HL-60 (cell line): ENCODE measurements around the gene KIF22.

ENCODE experiments used
- DNase-seq, 2 experiments: peaks; one replicate each; pipeline ENCODE4 v3.0.0-alpha.2; 2010 to 2020; ENCODE audit warnings: low read depth in 1 of 2, low spot score in 1 of 2
- H3K27ac ChIP-seq: fragments of 250-450 bp; sonication (Bioruptor Pico); replicated peaks from 2 replicates; pipeline ENCODE4 v1.5.1; 2020; ENCODE audit warnings: mild to moderate bottlenecking, moderate library complexity
- H3K27me3 ChIP-seq: fragments of 250-450 bp; sonication (Bioruptor Pico); 2 replicates; pipeline ENCODE4 v1.5.1; 2021; ENCODE audit warnings: mild to moderate bottlenecking, moderate library complexity; ENCODE audit not compliant: insufficient read depth, poor library complexity, severe bottlenecking
- H3K4me3 ChIP-seq: replicated peaks from 2 replicates; pipeline ENCODE4 v1.5.1; 2011; ENCODE audit warnings: mild to moderate bottlenecking, control low read depth, low read length; ENCODE audit not compliant: insufficient read depth
- GABPA ChIP-seq: IDR thresholded peaks from 2 replicates; pipeline ENCODE4 v1.6.1; 2012; ENCODE audit warnings: low read depth
- POLR2AphosphoS5 ChIP-seq: IDR thresholded peaks from 2 replicates; pipeline ENCODE4 v1.6.1; 2012; ENCODE audit warnings: low read depth
- REST ChIP-seq: IDR thresholded peaks from 2 replicates; pipeline ENCODE4 v1.6.1; 2012; ENCODE audit warnings: low read depth; ENCODE audit not compliant: insufficient replicate concordance
- SPI1 ChIP-seq: IDR thresholded peaks from 2 replicates; pipeline ENCODE4 v1.6.1; 2012; ENCODE audit warnings: low read depth, mild to moderate bottlenecking, borderline replicate concordance
- TF ChIP-seq, protein P1 (sequence below): IDR thresholded peaks from one replicate; pipeline ENCODE4 v1.5.1; 2011; ENCODE audit warnings: low read length, control low read depth, inconsistent platforms; ENCODE audit not compliant: insufficient read depth

The KIF22 gene

DNA sequence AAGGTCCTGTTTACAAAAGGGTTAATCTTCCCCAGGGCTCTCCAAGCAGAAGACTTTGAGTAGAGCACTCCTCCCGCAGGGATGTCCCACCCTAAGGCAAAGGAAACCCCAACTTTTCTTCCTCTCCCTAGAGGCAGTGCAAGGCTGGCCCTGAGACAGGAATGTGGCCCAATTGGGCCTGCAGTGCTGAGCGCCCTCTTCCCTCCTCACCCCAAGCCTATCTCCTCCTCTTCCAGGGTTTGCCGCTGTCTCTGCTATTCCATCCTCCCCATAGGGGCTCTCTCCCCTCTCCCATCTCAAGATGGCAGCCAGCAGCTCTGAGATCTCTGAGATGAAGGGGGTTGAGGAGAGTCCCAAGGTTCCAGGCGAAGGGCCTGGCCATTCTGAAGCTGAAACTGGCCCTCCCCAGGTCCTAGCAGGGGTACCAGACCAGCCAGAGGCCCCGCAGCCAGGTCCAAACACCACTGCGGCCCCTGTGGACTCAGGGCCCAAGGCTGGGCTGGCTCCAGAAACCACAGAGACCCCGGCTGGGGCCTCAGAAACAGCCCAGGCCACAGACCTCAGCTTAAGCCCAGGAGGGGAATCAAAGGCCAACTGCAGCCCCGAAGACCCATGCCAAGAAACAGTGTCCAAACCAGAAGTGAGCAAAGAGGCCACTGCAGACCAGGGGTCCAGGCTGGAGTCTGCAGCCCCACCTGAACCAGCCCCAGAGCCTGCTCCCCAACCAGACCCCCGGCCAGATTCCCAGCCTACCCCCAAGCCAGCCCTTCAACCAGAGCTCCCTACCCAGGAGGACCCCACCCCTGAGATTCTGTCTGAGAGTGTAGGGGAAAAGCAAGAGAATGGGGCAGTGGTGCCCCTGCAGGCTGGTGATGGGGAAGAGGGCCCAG lies 22.4 kb downstream of the KIF22 start:
- no peak overlapping the region for H3K27ac ChIP-seq
- no peak overlapping the region for H3K4me3 ChIP-seq
- no peaks in the 10 kb centered on the region for H3K27me3 ChIP-seq
- TF ChIP-seq, protein P1, sequence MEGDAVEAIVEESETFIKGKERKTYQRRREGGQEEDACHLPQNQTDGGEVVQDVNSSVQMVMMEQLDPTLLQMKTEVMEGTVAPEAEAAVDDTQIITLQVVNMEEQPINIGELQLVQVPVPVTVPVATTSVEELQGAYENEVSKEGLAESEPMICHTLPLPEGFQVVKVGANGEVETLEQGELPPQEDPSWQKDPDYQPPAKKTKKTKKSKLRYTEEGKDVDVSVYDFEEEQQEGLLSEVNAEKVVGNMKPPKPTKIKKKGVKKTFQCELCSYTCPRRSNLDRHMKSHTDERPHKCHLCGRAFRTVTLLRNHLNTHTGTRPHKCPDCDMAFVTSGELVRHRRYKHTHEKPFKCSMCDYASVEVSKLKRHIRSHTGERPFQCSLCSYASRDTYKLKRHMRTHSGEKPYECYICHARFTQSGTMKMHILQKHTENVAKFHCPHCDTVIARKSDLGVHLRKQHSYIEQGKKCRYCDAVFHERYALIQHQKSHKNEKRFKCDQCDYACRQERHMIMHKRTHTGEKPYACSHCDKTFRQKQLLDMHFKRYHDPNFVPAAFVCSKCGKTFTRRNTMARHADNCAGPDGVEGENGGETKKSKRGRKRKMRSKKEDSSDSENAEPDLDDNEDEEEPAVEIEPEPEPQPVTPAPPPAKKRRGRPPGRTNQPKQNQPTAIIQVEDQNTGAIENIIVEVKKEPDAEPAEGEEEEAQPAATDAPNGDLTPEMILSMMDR = no peak
- TF ChIP-seq SPI1 (no peak), REST (no peak), POLR2AphosphoS5 (no peak), GABPA (no peak)
- DNase-seq = no peak

DNA sequence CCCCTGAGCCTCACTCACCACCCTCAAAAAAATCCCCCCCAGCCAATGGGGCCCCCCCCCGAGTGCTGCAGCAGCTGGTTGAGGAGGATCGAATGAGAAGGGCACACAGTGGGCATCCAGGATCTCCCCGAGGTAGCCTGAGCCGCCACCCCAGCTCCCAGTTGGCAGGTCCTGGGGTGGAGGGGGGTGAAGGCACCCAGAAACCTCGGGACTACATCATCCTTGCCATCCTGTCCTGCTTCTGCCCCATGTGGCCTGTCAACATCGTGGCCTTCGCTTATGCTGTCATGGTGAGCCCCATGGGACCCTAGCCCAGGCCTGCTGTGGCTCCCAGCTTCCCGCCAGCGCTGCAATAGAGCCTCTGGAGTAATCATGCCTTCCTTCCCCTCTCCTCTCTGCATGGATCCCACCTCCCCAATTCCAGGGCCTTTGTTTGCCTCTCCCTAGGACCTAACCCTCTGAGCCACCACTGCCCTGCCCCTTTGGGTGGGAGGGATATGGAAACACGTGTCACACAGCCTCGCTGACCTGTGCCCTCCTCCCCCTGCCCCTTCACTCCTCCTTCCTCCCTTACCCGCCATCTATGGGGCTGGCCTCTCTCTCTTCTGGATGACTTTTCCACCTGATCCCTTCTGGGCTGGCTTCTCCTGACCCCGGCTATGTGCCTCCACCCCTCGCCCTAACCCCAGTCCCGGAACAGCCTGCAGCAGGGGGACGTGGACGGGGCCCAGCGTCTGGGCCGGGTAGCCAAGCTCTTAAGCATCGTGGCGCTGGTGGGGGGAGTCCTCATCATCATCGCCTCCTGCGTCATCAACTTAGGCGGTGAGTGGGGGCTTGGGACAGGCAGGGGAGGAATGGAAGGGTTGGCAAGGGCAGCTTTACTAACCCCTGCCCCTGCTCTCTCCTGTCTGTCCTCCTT lies 23.4 kb downstream of the KIF22 start:
- no peak overlapping the region for H3K27ac ChIP-seq
- TF ChIP-seq REST = no peak
- TF ChIP-seq, protein P1 = no peak
- no peak for TF ChIP-seq SPI1
- TF ChIP-seq POLR2AphosphoS5 = no peak
- TF ChIP-seq GABPA = no peak
- H3K4me3 ChIP-seq = no peak overlapping the region
- no peak for DNase-seq
- no peaks in the 10 kb centered on the region for H3K27me3 ChIP-seq

GRCh38 chr16:29814592-29814991 lies 24.0 kb downstream of the KIF22 start:
- Histone ChIP-seq H3K27ac (no peak overlapping the region), H3K4me3 (no peak overlapping the region), H3K27me3 (no peaks in the 10 kb centered on the region)
- no peak for TF ChIP-seq GABPA
- TF ChIP-seq REST = no peak
- no peak for TF ChIP-seq POLR2AphosphoS5
- no peak for TF ChIP-seq SPI1
- TF ChIP-seq, protein P1 = no peak
- DNase-seq = no peak
